IMR-90 (cell line): ENCODE data around the gene MEN1.

Source experiments
- CEBPB ChIP-seq: IDR thresholded peaks from 2 replicates; pipeline ENCODE4 v1.6.1; 2012; ENCODE audit warnings: low read depth, low read length, improper control_type of control experiment
- CTCF ChIP-seq: conservative IDR thresholded peaks from 2 replicates; pipeline ENCODE4 v1.5.1; 2012; ENCODE audit warnings: mild to moderate bottlenecking, low read depth, low read length, improper control_type of control experiment
- ELK1 ChIP-seq: fragments of 150-350 bp; IDR thresholded peaks from 2 replicates; pipeline ENCODE4 v1.6.1; 2016; ENCODE audit warnings: low read depth, mild to moderate bottlenecking, low read length, moderate library complexity, borderline replicate concordance
- FOS ChIP-seq: fragments of 150-350 bp; IDR thresholded peaks from 2 replicates; pipeline ENCODE4 v1.6.1; 2016; ENCODE audit warnings: low read depth, low read length
- MAFK ChIP-seq: IDR thresholded peaks from 2 replicates; pipeline ENCODE4 v1.6.1; 2012; ENCODE audit warnings: low read depth, low read length, improper control_type of control experiment
- MXI1 ChIP-seq: IDR thresholded peaks from 2 replicates; pipeline ENCODE4 v1.6.1; 2012; ENCODE audit warnings: low read depth, mild to moderate bottlenecking, low read length, moderate library complexity, borderline replicate concordance
- POLR2A ChIP-seq: IDR thresholded peaks from 2 replicates; pipeline ENCODE4 v1.6.1; 2012; ENCODE audit warnings: mild to moderate bottlenecking, low read depth, low read length
- RAD21 ChIP-seq: IDR thresholded peaks from 2 replicates; pipeline ENCODE4 v1.6.1; 2012; ENCODE audit warnings: low read length, improper control_type of control experiment
- RCOR1 ChIP-seq: IDR thresholded peaks from 2 replicates; pipeline ENCODE4 v1.6.1; 2012; ENCODE audit warnings: mild to moderate bottlenecking, low read length, improper control_type of control experiment; ENCODE audit not compliant: insufficient replicate concordance
- SMC3 ChIP-seq: fragments of 150-350 bp; IDR thresholded peaks from 2 replicates; pipeline ENCODE4 v1.6.1; 2016; ENCODE audit warnings: low read depth, mild to moderate bottlenecking, antibody characterized with exemption, low read length, moderate library complexity
- USF2 ChIP-seq: fragments of 150-350 bp; IDR thresholded peaks from 2 replicates; pipeline ENCODE4 v1.6.1; 2017; ENCODE audit warnings: mild to moderate bottlenecking, antibody characterized with exemption, low read length, low read depth

GRCh38 chr11:64810891-64811272 is 531 bp upstream of the MEN1 start:
- TF ChIP-seq MXI1 (no peak), CTCF (no peak), MAFK (no peak), USF2 (no peak), POLR2A (no peak; the same call in 1 of the 2 replicates), CEBPB (no peak), ELK1 (no peak), FOS (no peak), SMC3 (no peak), RCOR1 (no peak), RAD21 (no peak)
